ENCODE results near the gene WDFY2. TPM values are rescaled to one million over a fixed set of nuclear protein-coding genes. Genes with fewer than 3 reads are reported as not detected.

WDFY2 gene
- total and polyA plus RNA-seq, 2 of the 13 experiments (the other 11 are each of a cell fraction or from before 2014, with no cell fraction given), result 22.6 to 27.0 TPM

DNA sequence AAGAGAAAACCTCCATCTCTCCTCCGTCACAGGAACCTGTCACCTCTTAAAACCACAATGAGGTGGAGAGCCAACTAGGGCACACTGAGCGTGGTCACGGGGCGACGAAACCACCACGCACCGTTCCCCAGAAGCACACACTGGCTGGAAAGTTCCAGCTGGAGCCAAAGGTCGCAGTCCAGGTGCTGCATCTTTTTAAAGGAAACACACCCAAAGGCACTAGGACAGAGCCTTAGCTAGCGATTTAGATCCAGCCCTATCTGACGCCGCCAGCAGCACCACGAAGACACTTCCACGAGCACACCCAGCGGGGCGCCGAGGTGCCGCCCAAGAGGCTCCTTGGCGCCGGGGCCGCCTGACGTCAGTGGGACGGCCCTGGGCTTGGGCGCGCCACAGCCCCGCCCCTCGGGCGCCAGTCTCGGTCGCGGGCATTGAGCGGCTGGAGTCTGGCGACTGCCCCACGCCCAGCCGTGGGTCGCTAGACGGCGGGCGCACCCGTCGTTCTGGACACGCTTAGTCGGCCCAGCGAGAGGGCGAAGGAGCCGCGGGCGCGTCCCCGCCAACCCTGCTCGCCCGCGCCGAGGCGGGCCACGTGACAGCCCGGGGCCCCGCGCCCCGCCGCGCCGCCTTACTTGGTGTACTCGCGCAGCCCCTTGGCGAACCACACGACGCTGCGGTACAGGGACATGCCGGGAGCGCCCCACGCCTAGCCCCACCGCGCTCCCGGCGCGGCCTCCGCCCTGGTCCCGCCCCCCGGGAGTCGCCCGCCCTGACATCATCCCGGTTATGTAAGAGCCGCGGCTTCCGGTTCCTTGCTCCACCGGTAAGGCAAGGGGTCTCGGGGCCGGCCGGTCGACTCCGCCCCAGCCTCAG lies 219.4 kb downstream of the WDFY2 start, which contains the start of gene DHRS12 (continued):
- TF ChIP-seq ZNF772 (CRISPR knock-in tag; IDR thresholded peaks at IDR 0.05), result no peak
- no peak for TF ChIP-seq TAF15 (IDR thresholded peaks at IDR 0.05; ENCODE audit: low read depth, low read length, poor library complexity, severe bottlenecking)
- TF ChIP-seq TMF1 (CRISPR knock-in tag; IDR thresholded peaks at IDR 0.05; ENCODE audit: low read depth), result no peak; the same call in 1 of the 2 replicates
- no peak for TF ChIP-seq HNRNPH1 (optimal IDR thresholded peaks at IDR 0.05; ENCODE audit: low read depth, low read length)
- peak; percentile 39; the same call in 1 of the 2 replicates for TF ChIP-seq YEATS2 (CRISPR knock-in tag; IDR thresholded peaks at IDR 0.05; ENCODE audit: borderline replicate concordance)
- TF ChIP-seq BRD4 (CRISPR knock-in tag; IDR thresholded peaks at IDR 0.05), result 0 out of 2 replicates have a peak, but pooled peaks have one; percentile 18
- no peak; the same call in 1 of the 2 replicates for TF ChIP-seq ZNF607 (CRISPR knock-in tag; IDR thresholded peaks at IDR 0.05; ENCODE audit: borderline replicate concordance)
- TF ChIP-seq, protein P1, sequence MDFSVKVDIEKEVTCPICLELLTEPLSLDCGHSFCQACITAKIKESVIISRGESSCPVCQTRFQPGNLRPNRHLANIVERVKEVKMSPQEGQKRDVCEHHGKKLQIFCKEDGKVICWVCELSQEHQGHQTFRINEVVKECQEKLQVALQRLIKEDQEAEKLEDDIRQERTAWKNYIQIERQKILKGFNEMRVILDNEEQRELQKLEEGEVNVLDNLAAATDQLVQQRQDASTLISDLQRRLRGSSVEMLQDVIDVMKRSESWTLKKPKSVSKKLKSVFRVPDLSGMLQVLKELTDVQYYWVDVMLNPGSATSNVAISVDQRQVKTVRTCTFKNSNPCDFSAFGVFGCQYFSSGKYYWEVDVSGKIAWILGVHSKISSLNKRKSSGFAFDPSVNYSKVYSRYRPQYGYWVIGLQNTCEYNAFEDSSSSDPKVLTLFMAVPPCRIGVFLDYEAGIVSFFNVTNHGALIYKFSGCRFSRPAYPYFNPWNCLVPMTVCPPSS (IDR thresholded peaks at IDR 0.05), result no peak
- TF ChIP-seq CC2D1A (CRISPR knock-in tag; IDR thresholded peaks at IDR 0.05), result no peak
- TF ChIP-seq HMGA1 (CRISPR knock-in tag; conservative IDR thresholded peaks at IDR 0.05), result no peak
- no peak for TF ChIP-seq SMC3 (IDR thresholded peaks at IDR 0.05; ENCODE audit: low read length)
- TF ChIP-seq, protein P2, sequence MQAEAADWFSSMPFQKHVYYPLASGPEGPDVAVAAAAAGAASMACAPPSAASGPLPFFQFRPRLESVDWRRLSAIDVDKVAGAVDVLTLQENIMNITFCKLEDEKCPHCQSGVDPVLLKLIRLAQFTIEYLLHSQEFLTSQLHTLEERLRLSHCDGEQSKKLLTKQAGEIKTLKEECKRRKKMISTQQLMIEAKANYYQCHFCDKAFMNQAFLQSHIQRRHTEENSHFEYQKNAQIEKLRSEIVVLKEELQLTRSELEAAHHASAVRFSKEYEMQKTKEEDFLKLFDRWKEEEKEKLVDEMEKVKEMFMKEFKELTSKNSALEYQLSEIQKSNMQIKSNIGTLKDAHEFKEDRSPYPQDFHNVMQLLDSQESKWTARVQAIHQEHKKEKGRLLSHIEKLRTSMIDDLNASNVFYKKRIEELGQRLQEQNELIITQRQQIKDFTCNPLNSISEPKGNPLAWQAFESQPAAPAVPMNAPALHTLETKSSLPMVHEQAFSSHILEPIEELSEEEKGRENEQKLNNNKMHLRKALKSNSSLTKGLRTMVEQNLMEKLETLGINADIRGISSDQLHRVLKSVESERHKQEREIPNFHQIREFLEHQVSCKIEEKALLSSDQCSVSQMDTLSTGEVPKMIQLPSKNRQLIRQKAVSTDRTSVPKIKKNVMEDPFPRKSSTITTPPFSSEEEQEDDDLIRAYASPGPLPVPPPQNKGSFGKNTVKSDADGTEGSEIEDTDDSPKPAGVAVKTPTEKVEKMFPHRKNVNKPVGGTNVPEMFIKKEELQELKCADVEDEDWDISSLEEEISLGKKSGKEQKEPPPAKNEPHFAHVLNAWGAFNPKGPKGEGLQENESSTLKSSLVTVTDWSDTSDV (CRISPR knock-in tag; IDR thresholded peaks at IDR 0.05), result peak; percentile 63; the same call in 1 of the 2 replicates
- TF ChIP-seq SAP130 (CRISPR knock-in tag; IDR thresholded peaks at IDR 0.05; ENCODE audit: low read depth), result peak; percentile 76
- TF ChIP-seq ZNF724P (CRISPR knock-in tag; IDR thresholded peaks at IDR 0.05; ENCODE audit: borderline replicate concordance), result no peak
- TF ChIP-seq NR2F6 (IDR thresholded peaks at IDR 0.05), result no peak
- 0 out of 2 replicates have a peak, but pooled peaks have one; percentile 20 for TF ChIP-seq NR2F6 (CRISPR knock-in tag; IDR thresholded peaks at IDR 0.05)
- no peak for TF ChIP-seq ZNF605 (CRISPR knock-in tag; IDR thresholded peaks at IDR 0.05)
- TF ChIP-seq, protein P3, sequence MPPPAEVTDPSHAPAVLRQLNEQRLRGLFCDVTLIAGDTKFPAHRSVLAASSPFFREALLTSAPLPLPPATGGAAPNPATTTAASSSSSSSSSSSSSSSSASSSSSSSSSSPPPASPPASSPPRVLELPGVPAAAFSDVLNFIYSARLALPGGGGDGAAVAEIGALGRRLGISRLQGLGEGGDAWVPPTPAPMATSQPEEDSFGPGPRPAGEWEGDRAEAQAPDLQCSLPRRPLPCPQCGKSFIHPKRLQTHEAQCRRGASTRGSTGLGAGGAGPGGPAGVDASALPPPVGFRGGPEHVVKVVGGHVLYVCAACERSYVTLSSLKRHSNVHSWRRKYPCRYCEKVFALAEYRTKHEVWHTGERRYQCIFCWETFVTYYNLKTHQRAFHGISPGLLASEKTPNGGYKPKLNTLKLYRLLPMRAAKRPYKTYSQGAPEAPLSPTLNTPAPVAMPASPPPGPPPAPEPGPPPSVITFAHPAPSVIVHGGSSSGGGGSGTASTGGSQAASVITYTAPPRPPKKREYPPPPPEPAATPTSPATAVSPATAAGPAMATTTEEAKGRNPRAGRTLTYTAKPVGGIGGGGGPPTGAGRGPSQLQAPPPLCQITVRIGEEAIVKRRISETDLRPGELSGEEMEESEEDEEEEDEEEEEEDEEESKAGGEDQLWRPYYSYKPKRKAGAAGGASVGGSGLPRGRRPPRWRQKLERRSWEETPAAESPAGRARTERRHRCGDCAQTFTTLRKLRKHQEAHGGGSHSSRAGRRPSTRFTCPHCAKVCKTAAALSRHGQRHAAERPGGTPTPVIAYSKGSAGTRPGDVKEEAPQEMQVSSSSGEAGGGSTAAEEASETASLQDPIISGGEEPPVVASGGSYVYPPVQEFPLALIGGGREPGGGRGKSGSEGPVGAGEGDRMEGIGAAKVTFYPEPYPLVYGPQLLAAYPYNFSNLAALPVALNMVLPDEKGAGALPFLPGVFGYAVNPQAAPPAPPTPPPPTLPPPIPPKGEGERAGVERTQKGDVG (CRISPR knock-in tag; IDR thresholded peaks at IDR 0.05; ENCODE audit: borderline replicate concordance), result no peak
- TF ChIP-seq, protein P4, sequence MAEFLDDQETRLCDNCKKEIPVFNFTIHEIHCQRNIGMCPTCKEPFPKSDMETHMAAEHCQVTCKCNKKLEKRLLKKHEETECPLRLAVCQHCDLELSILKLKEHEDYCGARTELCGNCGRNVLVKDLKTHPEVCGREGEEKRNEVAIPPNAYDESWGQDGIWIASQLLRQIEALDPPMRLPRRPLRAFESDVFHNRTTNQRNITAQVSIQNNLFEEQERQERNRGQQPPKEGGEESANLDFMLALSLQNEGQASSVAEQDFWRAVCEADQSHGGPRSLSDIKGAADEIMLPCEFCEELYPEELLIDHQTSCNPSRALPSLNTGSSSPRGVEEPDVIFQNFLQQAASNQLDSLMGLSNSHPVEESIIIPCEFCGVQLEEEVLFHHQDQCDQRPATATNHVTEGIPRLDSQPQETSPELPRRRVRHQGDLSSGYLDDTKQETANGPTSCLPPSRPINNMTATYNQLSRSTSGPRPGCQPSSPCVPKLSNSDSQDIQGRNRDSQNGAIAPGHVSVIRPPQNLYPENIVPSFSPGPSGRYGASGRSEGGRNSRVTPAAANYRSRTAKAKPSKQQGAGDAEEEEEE (CRISPR knock-in tag; IDR thresholded peaks at IDR 0.05; ENCODE audit: borderline replicate concordance), result no peak
- 0 out of 2 replicates have a peak, but pooled peaks have one; percentile 16 for TF ChIP-seq ZSCAN9 (CRISPR knock-in tag; IDR thresholded peaks at IDR 0.05; ENCODE audit: borderline replicate concordance)
- TF ChIP-seq NKX3-1 (CRISPR knock-in tag; IDR thresholded peaks at IDR 0.05), result 0 out of 2 replicates have a peak, but pooled peaks have one; percentile 29

Measured in HepG2 (cell line).